AG04450 (cell line): ENCODE data around the gene LIMA1. TPM values are rescaled to one million over a fixed set of nuclear protein-coding genes. Genes with fewer than 3 reads are reported as not detected.
"Not testable (repeated sequence)": the region's sequence is repeated elsewhere in the genome, so short reads cannot be mapped to it uniquely, and the experiment has no call there.

Experiments
- CTCF ChIA-PET: fragments of 300-600, 350-600 bp; formaldehyde crosslinking; extraction: SDS; loops from one replicate; lab custom pipeline; 2022; ENCODE audit warnings: antibody characterized with exemption, inconsistent platforms; lab: Charles Lee
- POLR2A ChIA-PET: fragments of 350-600 bp; formaldehyde crosslinking; extraction: SDS; loops from one replicate; lab custom pipeline; 2021; ENCODE audit warnings: antibody characterized with exemption, inconsistent platforms; lab: Yijun Ruan, JAX
- DNase-seq: peaks from one replicate; pipeline ENCODE4 v3.0.0-alpha.2; 2011; ENCODE audit warnings: low read depth, low spot score
- H3K27ac ChIP-seq: one replicate; pipeline ENCODE4 v1.5.1; 2012; ENCODE audit warnings: low read depth, low read length, control low read depth
- H3K27me3 ChIP-seq: one replicate; pipeline ENCODE4 v1.6.0; 2012; ENCODE audit warnings: low read length; ENCODE audit not compliant: control insufficient read depth, insufficient read depth
- H3K4me3 ChIP-seq: 2 replicates; pipeline ENCODE4 v1.5.1; 2011; ENCODE audit warnings: mild to moderate bottlenecking, low read depth, low read length, control low read depth
- H3K9me3 ChIP-seq: 2 replicates; pipeline ENCODE4 v1.5.1; 2012; ENCODE audit warnings: low read length; ENCODE audit not compliant: control insufficient read depth, insufficient read depth
- CTCF ChIP-seq: IDR thresholded peaks from 2 replicates; pipeline ENCODE4 v1.5.1; 2011; ENCODE audit warnings: low read depth, low read length, control low read depth, inconsistent platforms
- polyA plus RNA-seq: library from polyadenylated mRNA; depleted of rRNA; stranded (reverse); fragments of >200 nt; gene quantifications from 2 replicates; pipeline ENCODE4 v1.2.3, GENCODE V29; 2011

The LIMA1 gene
- polyA plus RNA-seq, 1 experiment, result 218 TPM

GRCh38 chr12:50248411-50248810 is 34.9 kb downstream of the LIMA1 start:
- no peaks in the 10 kb centered on the region for H3K27me3 ChIP-seq
- no peak overlapping the region for H3K4me3 ChIP-seq
- no peak for DNase-seq
- ChIA-PET POLR2A (no interaction called here), CTCF (no interaction called here)
- no peak overlapping the region for H3K27ac ChIP-seq
- no peak for TF ChIP-seq CTCF
- H3K9me3 ChIP-seq, result no peaks in the 10 kb centered on the region

- peak overlapping the region; percentile 90 for H3K27ac ChIP-seq
- not testable (repeated sequence) for DNase-seq, H3K4me3 ChIP-seq, H3K9me3 ChIP-seq, H3K27me3 ChIP-seq
- CTCF ChIA-PET, result interaction anchor here (1.3 kb wide), 1 partner anchor 25 kb away, joined by 3 read pairs; no protein-coding TSS in a partner anchor
- POLR2A ChIA-PET, result interaction anchor here (2.1 kb wide), 1 partner anchor 26 kb away, joined by 15 read pairs; no protein-coding TSS in a partner anchor
These were observed 35.7 kb downstream of the LIMA1 start for GRCh38 chr12:50247665-50248064.

GRCh38 chr12:50246873-50247612 is 36.3 kb downstream of the LIMA1 start:
- CTCF ChIA-PET, result interaction anchor here (0.6 to 1.3 kb wide), 3 partner anchors 24 to 261 kb away, joined by 3 to 4 read pairs (median 3); no protein-coding TSS in a partner anchor
- H3K27ac ChIP-seq, result peak overlapping the region; percentile 90
- no peak for TF ChIP-seq CTCF

GRCh38 chr12:50246197-50246865 is 37.0 kb downstream of the LIMA1 start:
- Histone ChIP-seq H3K9me3 (no peaks in the 10 kb centered on the region), H3K27ac (peak overlapping the region; percentile 90), H3K27me3 (no peaks in the 10 kb centered on the region), H3K4me3 (no peak overlapping the region)
- CTCF ChIA-PET, result interaction anchor here (0.6 to 1.3 kb wide), 3 partner anchors 24 to 262 kb away, joined by 3 to 4 read pairs (median 3); no protein-coding TSS in a partner anchor
- no peak for DNase-seq
- POLR2A ChIA-PET, result interaction anchor here (0.7 to 2.1 kb wide), 4 partner anchors 11 to 66 kb away, joined by 3 to 15 read pairs (median 4); no protein-coding TSS in a partner anchor
- no peak for TF ChIP-seq CTCF

More at GRCh38 chr12:50246873-50247612, 36.3 kb downstream of the LIMA1 start:
- POLR2A ChIA-PET, result interaction anchor here (0.8 to 2.1 kb wide), 3 partner anchors 11 to 65 kb away, joined by 3 to 15 read pairs (median 3); no protein-coding TSS in a partner anchor
- Histone ChIP-seq H3K4me3 (no peak overlapping the region), H3K9me3 (no peaks in the 10 kb centered on the region), H3K27me3 (no peaks in the 10 kb centered on the region)
- DNase-seq, result peak; percentile 87

- CTCF ChIA-PET, result interaction anchor here (0.7 to 1.3 kb wide), 3 partner anchors 8 to 21 kb away, joined by 3 to 7 read pairs (median 3); no protein-coding TSS in a partner anchor
- POLR2A ChIA-PET, result interaction anchor here (0.6 to 4.3 kb wide), 2 partner anchors 8 to 22 kb away, joined by 10 to 48 read pairs; no protein-coding TSS in a partner anchor
- Histone ChIP-seq H3K4me3 (no peak overlapping the region), H3K27ac (peak overlapping the region; percentile 42), H3K27me3 (no peaks in the 10 kb centered on the region), H3K9me3 (no peaks in the 10 kb centered on the region)
- no peak for DNase-seq
- TF ChIP-seq CTCF, result no peak
These were observed 39.8 kb downstream of the LIMA1 start for GRCh38 chr12:50243507-50243906.
